GM19468 (cell line): ENCODE measurements around the gene DHRS7C.
"Not testable (repeated sequence)": the region's sequence is repeated elsewhere in the genome, so short reads cannot be mapped to it uniquely, and the experiment has no call there.

ENCODE experiments used
- ATAC-seq: cut with Tn5 transposase; IDR thresholded peaks from one replicate; pipeline ENCODE4 v1.9.1; 2021; ENCODE audit warnings: mild to moderate bottlenecking, moderate library complexity, moderate number of reproducible peaks; ENCODE audit not compliant: unreplicated experiment; ENCODE audit errors: extremely low read depth

DHRS7C gene

GRCh38 chr17:9811086-9811485 is 19.7 kb upstream of the DHRS7C start:
- no peak for ATAC-seq

- ATAC-seq: no peak
Measured at GRCh38 chr17:9810100-9810949, 18.9 kb upstream of the DHRS7C start.

- ATAC-seq: no peak
Measured at GRCh38 chr17:9809409-9809808, 18.0 kb upstream of the DHRS7C start.

- no peak for ATAC-seq
Measured at GRCh38 chr17:9806699-9807098, 15.3 kb upstream of the DHRS7C start.

- ATAC-seq: no peak
Measured at GRCh38 chr17:9805769-9806168, 14.4 kb upstream of the DHRS7C start.

- ATAC-seq: no peak
Measured at GRCh38 chr17:9802697-9803096, 11.3 kb upstream of the DHRS7C start.

GRCh38 chr17:9802294-9802693 is 10.9 kb upstream of the DHRS7C start:
- ATAC-seq: no peak

GRCh38 chr17:9801505-9801904 is 10.1 kb upstream of the DHRS7C start:
- ATAC-seq: no peak

- no peak for ATAC-seq
Measured at GRCh38 chr17:9798724-9799123, 7.3 kb upstream of the DHRS7C start.

- no peak for ATAC-seq
Measured at GRCh38 chr17:9798008-9798407, 6.6 kb upstream of the DHRS7C start.

- ATAC-seq: no peak
Measured at GRCh38 chr17:9792181-9792840, 919 bp upstream of the DHRS7C start.

- no peak for ATAC-seq
Measured at GRCh38 chr17:9790316-9790715, 1.1 kb downstream of the DHRS7C start.

GRCh38 chr17:9788601-9789000 is 2.8 kb downstream of the DHRS7C start:
- ATAC-seq: no peak

- ATAC-seq: no peak
Measured at GRCh38 chr17:9784544-9784943, 6.8 kb downstream of the DHRS7C start.

GRCh38 chr17:9783465-9783864 is 7.9 kb downstream of the DHRS7C start:
- ATAC-seq: not testable (repeated sequence)

- no peak for ATAC-seq
Measured at GRCh38 chr17:9783050-9783449, 8.3 kb downstream of the DHRS7C start.

GRCh38 chr17:9780552-9780951 is 10.8 kb downstream of the DHRS7C start:
- ATAC-seq: no peak

- ATAC-seq: no peak
Measured at GRCh38 chr17:9776911-9777310, 14.5 kb downstream of the DHRS7C start.

- ATAC-seq: no peak
Measured at GRCh38 chr17:9772658-9773057, 18.7 kb downstream of the DHRS7C start.

GRCh38 chr17:9771465-9771864 is 19.9 kb downstream of the DHRS7C start:
- no peak for ATAC-seq

GRCh38 chr17:9769036-9769695 is 22.2 kb downstream of the DHRS7C start:
- ATAC-seq: no peak
